Measurements from ENCODE around the gene ADCYAP1R1. TPM values are rescaled to one million over a fixed set of nuclear protein-coding genes. Genes with fewer than 3 reads are reported as not detected.

Gene ADCYAP1R1
- total RNA-seq, 1 experiment from 2014 or later = not detected

DNA sequence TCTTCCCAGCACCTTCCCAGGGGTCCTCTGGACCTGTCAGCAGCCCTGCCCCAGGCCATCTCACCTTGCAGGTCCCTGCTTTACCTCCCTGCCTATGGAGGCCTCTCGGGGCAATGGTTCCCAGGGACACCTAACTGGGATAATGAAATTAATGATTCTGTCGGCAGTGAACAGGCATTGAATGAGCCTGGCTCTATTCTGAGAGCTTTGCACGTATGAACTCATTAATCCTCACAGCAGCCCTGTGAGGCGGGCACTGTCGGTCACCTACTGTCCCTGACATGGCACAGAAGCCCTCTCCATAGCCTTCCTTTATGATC lies 22.9 kb downstream of the ADCYAP1R1 start:
- Histone ChIP-seq H3K4me3 (no peak overlapping the region), H3K9me3 (no peaks in the 10 kb centered on the region), H3K36me3 (no peaks in the 10 kb centered on the region), H3K27me3 (no peaks in the 10 kb centered on the region)
- no peak for DNase-seq

DNA sequence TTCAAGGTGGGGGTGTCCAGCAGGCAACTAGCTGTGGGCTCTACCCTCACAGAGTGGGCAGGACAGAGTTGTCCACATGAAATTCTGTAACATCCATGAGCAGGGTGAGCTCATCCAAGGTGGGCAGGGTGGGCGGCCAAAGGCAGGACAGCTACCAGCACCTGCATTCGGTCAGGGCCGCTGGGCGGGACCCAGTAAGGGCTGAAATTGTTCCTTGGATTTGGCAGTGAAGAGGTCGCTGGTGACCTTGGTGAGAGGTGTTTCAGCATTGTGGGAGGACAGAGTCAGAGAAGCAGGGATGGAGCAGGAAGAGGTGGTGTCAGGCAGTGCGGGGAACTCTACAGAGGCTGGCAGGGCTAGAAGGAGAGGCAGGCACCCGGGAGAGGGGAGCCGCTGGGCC lies 23.9 kb downstream of the ADCYAP1R1 start:
- no peak overlapping the region for H3K4me3 ChIP-seq
- H3K36me3 ChIP-seq = no peaks in the 10 kb centered on the region
- no peaks in the 10 kb centered on the region for H3K9me3 ChIP-seq
- H3K27me3 ChIP-seq = no peaks in the 10 kb centered on the region
- DNase-seq = no peak

DNA sequence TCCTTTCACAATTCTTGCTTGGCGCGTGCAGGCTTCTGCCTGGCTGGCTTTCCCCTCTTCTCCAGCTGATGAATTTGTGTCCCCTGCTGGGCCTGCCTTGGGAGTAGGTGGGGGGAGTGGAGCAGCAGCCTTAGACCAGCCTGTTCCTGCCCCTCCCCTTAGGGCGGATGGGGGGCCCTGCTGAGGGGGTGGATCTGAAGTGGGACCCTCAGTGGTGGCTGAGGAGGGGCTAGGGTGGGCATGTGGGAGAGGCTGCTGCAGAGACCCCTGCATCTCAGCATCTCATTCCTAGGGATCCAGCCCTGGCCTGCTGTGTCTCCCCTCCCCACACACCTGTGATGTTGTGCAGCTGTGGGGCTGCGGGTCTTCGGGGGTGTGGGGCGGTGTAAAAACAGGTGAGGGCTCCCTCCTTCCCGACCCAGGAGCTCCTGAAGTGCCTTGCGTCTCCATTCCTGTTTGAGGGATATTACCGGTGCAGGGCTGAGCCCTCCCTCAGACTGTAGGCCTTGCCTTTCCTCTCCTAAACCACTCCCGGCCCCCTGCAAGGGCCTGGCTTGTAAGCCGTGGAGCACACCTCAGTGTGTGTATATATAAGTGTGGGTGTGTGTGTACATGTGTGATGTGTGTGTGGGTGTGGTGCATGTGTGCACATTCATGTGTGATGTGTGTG lies 24.7 kb downstream of the ADCYAP1R1 start:
- Histone ChIP-seq H3K27me3 (no peaks in the 10 kb centered on the region), H3K36me3 (no peaks in the 10 kb centered on the region), H3K9me3 (no peaks in the 10 kb centered on the region), H3K4me3 (no peak overlapping the region)
- no peak for DNase-seq

DNA sequence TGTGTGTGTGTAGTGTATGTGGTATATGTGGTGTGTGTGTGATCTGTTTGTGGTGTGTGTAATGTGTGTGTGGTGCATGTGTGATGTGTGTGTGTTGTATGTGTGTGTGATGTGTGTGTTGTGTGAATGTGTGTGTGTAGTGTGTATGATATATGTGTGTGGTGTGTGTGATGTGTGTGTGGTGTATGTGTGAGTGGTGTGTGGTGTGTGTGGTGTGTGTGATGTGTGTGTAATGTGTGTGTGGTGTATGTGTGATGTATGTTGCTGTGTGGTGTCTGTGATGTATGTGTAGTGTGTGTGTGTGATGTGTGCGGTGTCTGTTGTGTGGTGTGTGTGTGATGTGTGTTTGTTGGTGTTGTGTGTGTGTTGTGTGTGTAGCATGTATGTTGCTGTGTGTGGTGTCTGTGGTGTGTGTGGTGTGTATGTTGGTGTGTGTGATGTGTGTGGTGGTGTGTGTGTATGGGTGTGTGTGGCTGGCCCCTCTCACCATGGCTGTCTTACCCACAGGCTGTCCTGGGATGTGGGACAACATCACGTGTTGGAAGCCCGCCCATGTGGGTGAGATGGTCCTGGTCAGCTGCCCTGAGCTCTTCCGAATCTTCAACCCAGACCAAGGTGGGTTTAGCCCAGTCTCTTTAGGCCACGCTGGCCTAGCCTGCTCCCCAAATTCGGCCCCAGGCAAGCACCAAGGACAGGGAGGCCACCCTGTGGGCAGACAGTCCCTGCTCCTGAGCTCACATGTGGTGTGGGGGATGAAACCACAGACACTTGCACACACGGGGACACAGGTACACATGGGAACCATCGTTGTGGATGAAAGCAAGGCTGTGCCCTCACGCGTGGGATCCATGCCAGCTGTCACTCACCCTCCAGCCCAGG lies 25.6 kb downstream of the ADCYAP1R1 start:
- Histone ChIP-seq H3K36me3 (no peaks in the 10 kb centered on the region), H3K27me3 (no peaks in the 10 kb centered on the region), H3K4me3 (no peak overlapping the region), H3K9me3 (no peaks in the 10 kb centered on the region)
- DNase-seq = no peak

DNA sequence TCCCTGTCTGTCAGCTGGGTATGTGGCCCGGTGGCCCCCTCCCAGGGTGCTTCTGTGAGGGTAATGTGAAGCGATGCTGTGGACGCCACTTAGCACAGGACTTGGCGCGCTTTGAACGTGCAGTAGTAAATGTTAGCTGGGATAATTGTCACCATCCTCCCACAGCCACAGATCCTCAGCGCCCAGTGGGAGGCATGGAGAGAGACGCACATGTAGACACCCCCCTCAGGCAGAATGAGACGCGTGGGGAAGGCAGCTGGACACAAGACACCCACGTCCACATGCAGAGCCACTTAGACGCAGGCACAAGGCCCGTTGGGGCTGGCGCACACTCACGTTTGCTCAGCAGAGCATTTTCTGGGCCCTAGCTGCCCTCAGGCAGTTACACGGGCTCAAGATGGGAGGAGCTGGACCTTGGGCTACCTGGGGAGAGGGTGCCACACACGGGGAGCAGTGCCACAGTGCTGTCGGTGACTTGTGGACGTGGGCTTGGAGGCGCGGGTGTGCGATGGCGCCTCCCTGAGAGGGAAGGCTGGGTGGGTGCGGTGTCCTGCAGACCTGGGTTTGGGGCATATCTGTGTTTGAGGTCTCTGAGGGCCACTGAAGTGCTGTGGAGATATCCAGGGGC lies 26.4 kb downstream of the ADCYAP1R1 start:
- DNase-seq = no peak
- Histone ChIP-seq H3K4me3 (no peak overlapping the region), H3K27me3 (no peaks in the 10 kb centered on the region), H3K9me3 (no peaks in the 10 kb centered on the region), H3K36me3 (no peaks in the 10 kb centered on the region)

DNA sequence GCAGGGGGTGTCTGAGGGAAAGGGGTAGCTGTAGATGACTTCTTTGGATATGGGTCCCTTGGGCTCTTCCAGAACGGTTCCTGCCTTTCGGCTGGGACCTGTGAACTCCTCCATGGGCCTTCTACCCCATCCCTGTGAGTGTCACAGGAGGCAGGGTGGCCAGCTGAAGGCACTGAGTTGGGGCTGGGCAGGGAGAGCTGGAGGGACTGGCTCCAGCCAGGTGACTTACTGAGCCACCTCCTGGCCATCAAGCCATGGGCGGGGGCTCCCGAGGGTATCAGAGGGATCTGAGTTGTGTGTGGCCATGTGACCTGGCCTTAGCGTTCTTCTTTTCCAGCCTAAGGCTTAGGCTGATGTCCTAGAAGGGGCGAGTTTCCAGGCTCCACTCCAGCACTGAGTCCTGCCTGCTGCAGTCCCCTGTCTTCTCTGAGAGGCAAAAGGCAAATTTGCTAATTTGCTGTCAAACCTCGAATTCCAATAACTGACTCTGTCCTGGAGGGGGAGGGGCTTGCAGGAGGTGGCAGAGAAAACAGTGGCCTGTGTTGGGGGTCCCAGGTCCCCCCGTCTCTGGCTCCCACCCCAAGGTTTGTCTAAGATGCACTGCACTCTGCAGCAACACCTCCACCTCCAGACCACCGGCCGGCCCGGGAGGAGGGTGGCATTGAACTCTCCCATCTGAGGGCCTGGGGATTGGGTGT lies 27.2 kb downstream of the ADCYAP1R1 start:
- no peaks in the 10 kb centered on the region for H3K36me3 ChIP-seq
- H3K4me3 ChIP-seq = no peak overlapping the region
- DNase-seq = no peak

DNA sequence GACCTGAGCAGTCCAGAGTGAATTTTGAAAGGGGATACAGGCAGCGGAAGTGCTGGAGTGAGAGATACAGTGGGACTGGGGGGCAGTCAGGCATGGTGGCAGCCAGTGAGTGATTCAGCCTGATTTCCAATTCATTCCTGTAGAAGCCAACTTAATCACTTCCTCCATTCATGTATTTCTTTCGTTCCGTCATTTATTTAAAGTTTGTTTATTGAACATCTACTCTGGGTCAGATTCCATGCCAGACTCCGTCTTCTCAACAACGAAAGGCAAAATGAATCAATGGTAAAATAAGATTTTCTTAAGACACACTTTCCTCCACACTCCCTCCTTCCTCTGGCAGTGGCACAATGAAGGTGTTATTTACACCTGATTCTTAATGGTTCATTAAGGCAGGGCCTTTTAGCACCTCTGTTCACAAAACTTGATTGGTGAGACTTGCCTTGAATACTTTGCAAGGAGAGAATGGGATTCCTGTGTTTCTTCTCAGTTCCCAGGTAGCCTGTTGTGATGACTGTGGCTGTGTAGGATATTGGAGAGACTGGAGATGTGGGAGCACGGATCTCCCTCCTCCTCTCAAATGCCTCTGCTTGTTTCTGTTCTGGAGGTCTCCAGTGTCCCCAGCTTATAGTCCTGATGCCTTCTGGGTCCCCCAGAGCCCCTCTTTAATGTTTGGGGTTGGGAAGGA lies 27.9 kb downstream of the ADCYAP1R1 start:
- Histone ChIP-seq H3K36me3 (no peaks in the 10 kb centered on the region), H3K4me3 (no peak overlapping the region), H3K27me3 (no peaks in the 10 kb centered on the region), H3K9me3 (no peaks in the 10 kb centered on the region)
- DNase-seq = no peak

More for the DNA sequence above, 27.2 kb downstream of the ADCYAP1R1 start:
- Histone ChIP-seq H3K9me3 (no peaks in the 10 kb centered on the region), H3K27me3 (no peaks in the 10 kb centered on the region)

DNA sequence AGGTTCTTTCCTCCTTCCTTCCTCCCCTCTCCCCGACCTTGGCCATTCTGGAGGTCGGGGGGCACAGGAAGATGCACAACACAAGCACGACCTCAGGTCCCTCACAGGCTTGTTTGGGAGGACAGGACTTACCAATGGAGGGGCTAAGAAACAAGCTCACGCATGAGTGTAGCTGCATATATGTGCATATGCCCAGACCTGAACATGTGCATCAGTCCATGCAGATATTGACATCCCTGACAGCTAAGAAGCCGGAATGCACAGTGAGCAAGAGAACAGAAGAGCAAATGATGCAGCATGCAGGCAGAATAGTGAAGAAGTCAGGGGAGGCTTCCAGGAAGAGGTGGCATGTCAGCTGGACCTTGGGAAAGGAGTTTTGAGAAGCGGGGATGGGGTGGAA lies 28.7 kb downstream of the ADCYAP1R1 start:
- no peaks in the 10 kb centered on the region for H3K27me3 ChIP-seq
- H3K4me3 ChIP-seq = no peak overlapping the region

DNA sequence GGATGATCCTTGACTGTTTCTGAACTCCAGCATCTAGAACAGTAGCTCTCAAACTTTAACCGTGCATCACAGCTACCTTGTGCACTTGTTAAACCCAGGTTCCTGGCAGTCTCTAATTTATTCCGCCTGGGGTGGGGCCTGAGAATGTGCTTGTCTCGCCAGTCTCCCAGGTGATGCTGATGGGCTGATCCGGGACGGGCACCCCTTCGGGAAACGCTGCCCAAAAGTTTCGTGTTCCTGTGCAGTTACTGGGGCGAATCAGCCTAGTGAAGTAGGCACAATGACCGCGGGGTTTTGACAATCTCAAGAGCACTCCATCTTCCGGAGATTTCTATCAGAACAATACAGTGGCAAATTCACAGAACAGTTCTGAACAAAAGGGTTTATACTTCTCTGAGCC lies 29.9 kb downstream of the ADCYAP1R1 start:
- no peak for DNase-seq
- Histone ChIP-seq H3K27me3 (no peaks in the 10 kb centered on the region), H3K36me3 (no peaks in the 10 kb centered on the region), H3K4me3 (no peak overlapping the region), H3K9me3 (no peaks in the 10 kb centered on the region)

More for the DNA sequence above, 28.7 kb downstream of the ADCYAP1R1 start:
- no peaks in the 10 kb centered on the region for H3K9me3 ChIP-seq
- H3K36me3 ChIP-seq = no peaks in the 10 kb centered on the region
- DNase-seq = no peak

DNA sequence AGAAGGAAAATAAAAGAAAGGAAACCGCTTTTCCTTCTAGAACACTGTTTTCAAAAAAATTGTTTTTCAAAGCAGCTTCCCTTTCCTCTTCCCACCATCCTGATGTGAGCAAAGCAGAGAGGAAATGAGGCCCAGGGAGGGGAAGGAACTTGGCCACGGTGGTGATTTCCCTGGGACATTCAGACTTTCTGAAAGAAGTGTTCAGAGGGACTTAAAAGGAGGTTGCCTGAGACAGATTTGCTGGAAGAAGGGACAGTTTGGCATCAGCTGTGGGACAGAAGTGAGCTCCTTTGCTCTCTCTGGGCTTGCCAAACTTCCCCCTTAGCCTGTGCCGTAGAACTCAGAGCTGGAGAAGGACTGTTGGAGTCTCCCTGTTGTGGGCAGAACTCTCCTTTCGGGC lies 30.3 kb downstream of the ADCYAP1R1 start:
- Histone ChIP-seq H3K27me3 (no peaks in the 10 kb centered on the region), H3K36me3 (no peaks in the 10 kb centered on the region), H3K4me3 (no peak overlapping the region), H3K9me3 (no peaks in the 10 kb centered on the region)
- no peak for DNase-seq

DNA sequence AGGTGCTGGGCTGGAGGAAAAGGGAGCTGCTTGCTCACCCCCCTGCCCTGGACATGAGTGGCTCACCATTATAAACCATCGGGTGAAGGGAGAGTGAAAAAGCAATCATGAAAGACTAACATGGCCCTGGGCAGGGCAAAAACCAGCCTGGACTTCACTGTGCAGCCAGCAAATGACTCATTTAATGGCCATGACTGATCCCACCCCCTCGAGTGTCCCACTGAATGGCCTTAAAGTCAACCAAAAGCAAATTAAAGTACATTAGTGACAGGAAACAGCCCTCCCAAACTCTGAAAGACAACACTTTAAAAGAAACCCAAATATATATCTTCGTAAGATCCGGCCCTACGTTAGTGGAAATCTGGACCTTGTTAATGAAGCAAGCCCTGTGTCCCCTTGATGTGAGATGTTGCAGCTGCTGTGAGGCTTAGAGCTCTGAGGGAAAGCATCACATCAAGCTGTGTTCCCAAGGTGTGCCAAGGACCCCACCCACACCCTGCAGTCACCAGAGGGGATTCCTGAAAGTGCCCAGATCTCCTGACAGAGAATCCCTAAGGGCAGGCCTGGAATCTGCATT lies 31.2 kb downstream of the ADCYAP1R1 start:
- Histone ChIP-seq H3K9me3 (no peaks in the 10 kb centered on the region), H3K36me3 (no peaks in the 10 kb centered on the region), H3K4me3 (no peak overlapping the region), H3K27me3 (no peaks in the 10 kb centered on the region)
- DNase-seq = no peak

DNA sequence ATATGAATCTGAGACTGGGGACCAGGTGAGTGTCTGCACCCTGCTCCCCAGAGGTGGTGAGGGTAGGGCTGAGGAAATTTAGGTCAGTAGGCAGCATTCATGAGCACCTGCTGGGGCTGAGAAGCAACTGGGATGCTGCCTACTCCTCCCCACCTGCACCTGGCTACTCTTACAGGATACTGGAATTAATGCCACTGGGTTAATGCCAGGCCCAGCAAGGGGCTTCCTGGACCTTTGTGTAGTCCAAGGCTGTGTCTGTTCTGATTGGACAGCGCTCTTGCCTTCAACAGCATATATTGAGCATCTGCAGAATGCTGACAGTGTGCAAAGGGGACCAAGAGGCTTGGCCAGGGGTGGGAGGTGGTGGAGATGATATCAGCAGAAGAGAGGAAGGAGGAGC lies 32.1 kb downstream of the ADCYAP1R1 start:
- H3K27me3 ChIP-seq = peaks cover 4% of the 10 kb centered on the region; the same call in 1 of the 2 replicates
- no peak overlapping the region for H3K4me3 ChIP-seq
- no peaks in the 10 kb centered on the region for H3K36me3 ChIP-seq
- DNase-seq = no peak
- H3K9me3 ChIP-seq = no peaks in the 10 kb centered on the region

DNA sequence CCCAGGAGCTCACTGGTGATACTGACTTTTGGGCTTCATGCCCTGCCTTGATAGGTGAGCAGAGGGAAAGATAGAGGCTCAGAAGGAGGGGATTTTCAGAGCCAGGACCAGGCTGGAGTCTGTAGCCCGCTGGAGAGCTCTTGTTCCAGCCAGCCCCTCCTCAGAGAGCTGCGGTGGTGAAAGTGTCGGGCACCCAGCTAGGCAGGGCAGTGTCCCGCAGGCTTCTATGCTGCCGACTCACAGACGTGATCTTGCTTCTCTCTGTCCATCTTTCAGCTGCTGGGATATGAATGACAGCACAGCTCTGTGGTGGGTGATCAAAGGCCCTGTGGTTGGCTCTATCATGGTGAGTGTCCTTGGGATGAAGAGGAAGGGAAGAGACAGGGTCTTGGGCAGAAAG lies 35.2 kb downstream of the ADCYAP1R1 start:
- DNase-seq = no peak
- Histone ChIP-seq H3K36me3 (no peaks in the 10 kb centered on the region), H3K4me3 (no peak overlapping the region), H3K27me3 (peaks cover 4% of the 10 kb centered on the region), H3K9me3 (no peaks in the 10 kb centered on the region)

DNA sequence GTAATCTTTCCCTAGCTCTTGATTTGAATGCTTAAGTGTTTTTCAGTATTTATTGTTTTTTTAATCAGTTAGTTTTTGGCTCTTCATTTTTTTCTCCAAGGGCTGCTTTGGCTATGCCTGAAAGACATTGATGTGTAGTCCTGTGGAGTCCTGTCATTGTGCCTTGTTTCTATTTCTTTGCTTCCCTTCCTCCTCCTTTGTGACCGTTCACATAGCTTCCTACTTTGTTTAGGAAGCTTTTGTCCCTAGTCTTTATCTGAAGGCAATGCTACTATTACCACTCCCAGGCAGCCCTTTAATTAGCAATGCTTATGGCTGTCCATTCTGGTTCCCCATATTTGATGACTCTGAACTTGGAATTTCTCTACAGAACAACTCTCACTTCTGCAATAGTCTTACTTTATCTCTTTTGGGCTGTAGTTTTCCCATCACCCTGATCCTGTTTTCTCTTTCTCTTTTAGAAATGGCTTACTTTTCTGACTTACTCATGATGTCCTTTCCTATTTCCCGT lies 39.9 kb downstream of the ADCYAP1R1 start:
- Histone ChIP-seq H3K4me3 (no peak overlapping the region), H3K27me3 (peaks cover 4% of the 10 kb centered on the region), H3K9me3 (no peaks in the 10 kb centered on the region), H3K36me3 (no peaks in the 10 kb centered on the region)
- DNase-seq = no peak

DNA sequence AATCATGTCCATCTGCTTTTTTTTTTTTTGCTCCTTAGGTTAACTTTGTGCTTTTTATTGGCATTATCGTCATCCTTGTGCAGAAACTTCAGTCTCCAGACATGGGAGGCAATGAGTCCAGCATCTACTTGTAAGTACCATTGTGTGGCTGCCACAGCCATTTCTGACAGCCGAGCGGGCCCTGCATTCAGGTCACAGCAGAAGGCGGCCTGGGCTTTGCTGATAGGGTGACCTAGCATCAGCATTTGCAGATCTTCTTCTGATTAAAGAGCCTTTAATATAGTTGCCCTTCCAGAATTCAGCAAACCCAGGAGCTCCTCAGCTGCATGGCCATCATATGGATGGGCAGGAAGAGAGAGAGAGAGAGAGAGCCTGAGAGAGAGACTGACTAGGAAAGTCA lies 40.5 kb downstream of the ADCYAP1R1 start:
- DNase-seq = no peak
- Histone ChIP-seq H3K36me3 (no peaks in the 10 kb centered on the region), H3K4me3 (no peak overlapping the region), H3K9me3 (no peaks in the 10 kb centered on the region), H3K27me3 (peaks cover 4% of the 10 kb centered on the region)

DNA sequence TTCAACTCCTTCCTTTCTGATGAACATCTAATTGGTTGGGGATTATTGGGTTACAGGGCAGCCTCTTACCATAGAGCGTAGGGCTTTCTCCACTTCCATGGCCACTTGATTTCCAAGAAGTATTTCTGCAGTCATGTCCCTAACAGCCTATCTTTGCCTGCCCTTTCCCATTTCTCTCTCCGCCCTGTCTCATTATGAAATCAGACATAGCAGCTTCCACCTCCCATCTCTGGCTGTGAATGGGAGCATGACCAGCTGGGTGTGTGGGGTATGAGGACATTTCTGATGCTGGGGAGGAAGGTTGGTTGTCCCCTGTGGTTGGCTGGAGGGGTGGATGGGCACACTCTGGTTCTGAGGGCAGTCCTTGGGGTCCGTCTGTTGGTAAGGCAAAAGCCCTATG lies 41.2 kb downstream of the ADCYAP1R1 start:
- H3K9me3 ChIP-seq = no peaks in the 10 kb centered on the region
- DNase-seq = no peak
- no peaks in the 10 kb centered on the region for H3K36me3 ChIP-seq
- peaks cover 4% of the 10 kb centered on the region for H3K27me3 ChIP-seq
- H3K4me3 ChIP-seq = no peak overlapping the region
